ENCODE data around the gene SCAMP2.

- TF ChIP-seq, protein P1, sequence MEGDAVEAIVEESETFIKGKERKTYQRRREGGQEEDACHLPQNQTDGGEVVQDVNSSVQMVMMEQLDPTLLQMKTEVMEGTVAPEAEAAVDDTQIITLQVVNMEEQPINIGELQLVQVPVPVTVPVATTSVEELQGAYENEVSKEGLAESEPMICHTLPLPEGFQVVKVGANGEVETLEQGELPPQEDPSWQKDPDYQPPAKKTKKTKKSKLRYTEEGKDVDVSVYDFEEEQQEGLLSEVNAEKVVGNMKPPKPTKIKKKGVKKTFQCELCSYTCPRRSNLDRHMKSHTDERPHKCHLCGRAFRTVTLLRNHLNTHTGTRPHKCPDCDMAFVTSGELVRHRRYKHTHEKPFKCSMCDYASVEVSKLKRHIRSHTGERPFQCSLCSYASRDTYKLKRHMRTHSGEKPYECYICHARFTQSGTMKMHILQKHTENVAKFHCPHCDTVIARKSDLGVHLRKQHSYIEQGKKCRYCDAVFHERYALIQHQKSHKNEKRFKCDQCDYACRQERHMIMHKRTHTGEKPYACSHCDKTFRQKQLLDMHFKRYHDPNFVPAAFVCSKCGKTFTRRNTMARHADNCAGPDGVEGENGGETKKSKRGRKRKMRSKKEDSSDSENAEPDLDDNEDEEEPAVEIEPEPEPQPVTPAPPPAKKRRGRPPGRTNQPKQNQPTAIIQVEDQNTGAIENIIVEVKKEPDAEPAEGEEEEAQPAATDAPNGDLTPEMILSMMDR (IDR thresholded peaks at IDR 0.05): no peak
- TF ChIP-seq EZH2 (IDR thresholded peaks at IDR 0.05; ENCODE audit: borderline replicate concordance, insufficient read depth, low read depth, low read length, poor library complexity, severe bottlenecking): no peak
These were observed 39.9 kb upstream of the SCAMP2 start for GRCh38 chr15:74913041-74913440.

All from B cell (primary cell).